GM12878 (cell line): ENCODE measurements around the gene ZSCAN22. TPM values are rescaled to one million over a fixed set of nuclear protein-coding genes. Genes with fewer than 3 reads are reported as not detected.
A peak's percentile ranks its signal among the peaks of the same experiment; 100 is the strongest.

Experiments used
- ATAC-seq: fragments of 200-7000 bp; cut with Tn5 transposase; 3 replicates; pipeline ENCODE4 v1.9.1; 2020; ENCODE audit warnings: mild to moderate bottlenecking, moderate library complexity
- BruUV-seq: library from RNA; stranded (reverse); fragments of 400-500 nt; replicated peaks from 2 replicates; lab custom pipeline; 2021; lab: Mats Ljungman, UMichigan
- CTCF ChIA-PET: fragments of 300-600 bp; sonication (Branson Sonifier 250); formaldehyde crosslinking; extraction: SDS; loops from one replicate; lab custom pipeline; 2021; ENCODE audit warnings: inconsistent platforms; lab: Yijun Ruan, JAX
- POLR2A ChIA-PET: fragments of 350-600 bp; formaldehyde crosslinking; extraction: SDS; loops from one replicate; lab custom pipeline; 2021; ENCODE audit warnings: inconsistent platforms; lab: Charles Lee
- RAD21 ChIA-PET: fragments of 300-600 bp; sonication (Branson Sonifier 250); formaldehyde crosslinking; loops from one replicate; lab custom pipeline; 2023; ENCODE audit warnings: antibody characterized with exemption; ENCODE audit not compliant: unreplicated experiment; lab: Charles Lee
- SMC1A ChIA-PET: fragments of 300-600 bp; sonication (Branson Sonifier 250); formaldehyde crosslinking; loops from one replicate; lab custom pipeline; 2023; ENCODE audit not compliant: unreplicated experiment, uncharacterized antibody; lab: Charles Lee
- DNase-seq: peaks from one replicate; pipeline ENCODE4 v3.0.0-alpha.2; 2011; ENCODE audit warnings: low read depth, low spot score
- FAIRE-seq: peaks from 3 replicates; lab custom pipeline; 2011; peaks lifted over from hg19 to GRCh38; lab: Jason Lieb, UNC
- H2AFZ ChIP-seq: 2 replicates; pipeline ENCODE4 v1.6.0; 2011; ENCODE audit warnings: low read depth, low read length, control low read depth; ENCODE audit not compliant: control insufficient read depth
- H3K27ac ChIP-seq: 2 replicates; pipeline ENCODE4 v1.5.1; 2011; ENCODE audit warnings: control low read depth; ENCODE audit not compliant: control insufficient read depth, insufficient read depth
- H3K27me3 ChIP-seq, 2 experiments: replicated peaks in 1 of 2; 2 replicates each; pipeline versions ENCODE4 v1.6.0 to v1.6.1; 2011; ENCODE audit warnings: low read length in 1 of 2; ENCODE audit not compliant: control insufficient read depth in 2 of 2, insufficient read depth in 2 of 2
- H3K36me3 ChIP-seq, 2 experiments: 2 replicates each; pipeline ENCODE4 v1.5.1; 2011; ENCODE audit warnings: low read length in 1 of 2; ENCODE audit not compliant: control insufficient read depth in 2 of 2, insufficient read depth in 2 of 2
- H3K4me1 ChIP-seq: 2 replicates; pipeline ENCODE4 v1.6.1; 2011; ENCODE audit warnings: mild to moderate bottlenecking, low read length, moderate library complexity, mixed read lengths; ENCODE audit not compliant: control insufficient read depth, insufficient read depth
- H3K4me2 ChIP-seq: 2 replicates; pipeline ENCODE4 v1.6.0; 2011; ENCODE audit warnings: control low read depth; ENCODE audit not compliant: control insufficient read depth, insufficient read depth
- H3K4me3 ChIP-seq: fragments of 200-600 bp; sonication (generic); 2 replicates; pipeline ENCODE4 v1.5.1; 2016
- H3K79me2 ChIP-seq: 2 replicates; pipeline ENCODE4 v1.6.0; 2011; ENCODE audit warnings: low read length; ENCODE audit not compliant: control insufficient read depth, insufficient read depth
- H3K9ac ChIP-seq: 2 replicates; pipeline ENCODE4 v1.8.0; 2011; ENCODE audit warnings: low read length, control low read depth, mixed read lengths; ENCODE audit not compliant: control insufficient read depth, insufficient read depth
- H3K9me3 ChIP-seq: replicated peaks from 3 replicates; pipeline ENCODE4 v1.5.1; 2011; ENCODE audit warnings: mild to moderate bottlenecking, low read length; ENCODE audit not compliant: control insufficient read depth, insufficient read depth
- H4K20me1 ChIP-seq: 2 replicates; pipeline ENCODE4 v1.6.0; 2011; ENCODE audit not compliant: control insufficient read depth, insufficient read depth
- EZH2 ChIP-seq: IDR thresholded peaks from 2 replicates; pipeline ENCODE4 v1.6.1; 2012; ENCODE audit warnings: low read depth, mild to moderate bottlenecking, control low read depth, inconsistent platforms, low read length, borderline replicate concordance; ENCODE audit not compliant: control insufficient read depth
- HDAC2 ChIP-seq: fragments of 200-600 bp; sonication (generic); IDR thresholded peaks from 2 replicates; pipeline ENCODE4 v1.6.1; 2017
- HDGF ChIP-seq: fragments of 450-650 bp; IDR thresholded peaks from 2 replicates; pipeline ENCODE4 v1.6.1; 2016; ENCODE audit warnings: antibody characterized with exemption
- IRF4 ChIP-seq: IDR thresholded peaks from 2 replicates; pipeline ENCODE4 v1.6.1; 2011; ENCODE audit warnings: low read depth, low read length
- JUND ChIP-seq: IDR thresholded peaks from 2 replicates; pipeline ENCODE4 v1.6.1; 2012; ENCODE audit warnings: low read depth, mild to moderate bottlenecking, low read length, improper control_type of control experiment, moderate library complexity
- MYC ChIP-seq: IDR thresholded peaks from 2 replicates; pipeline ENCODE4 v1.6.1; 2011; ENCODE audit warnings: mild to moderate bottlenecking, low read length, moderate library complexity, inconsistent platforms; ENCODE audit not compliant: insufficient read depth, insufficient replicate concordance, insufficient read length, severe bottlenecking
- NFYA ChIP-seq: IDR thresholded peaks from 2 replicates; pipeline ENCODE4 v1.6.1; 2011; ENCODE audit warnings: low read depth, mild to moderate bottlenecking, low read length, improper control_type of control experiment, borderline replicate concordance
- NR2F1 ChIP-seq: fragments of 450-650 bp; conservative IDR thresholded peaks from 2 replicates; pipeline ENCODE4 v1.6.1; 2017; ENCODE audit warnings: mild to moderate bottlenecking
- RFX5 ChIP-seq: IDR thresholded peaks from 2 replicates; pipeline ENCODE4 v1.6.1; 2011; ENCODE audit warnings: low read depth, low read length, improper control_type of control experiment
- SUPT20H ChIP-seq: IDR thresholded peaks from 2 replicates; pipeline ENCODE4 v1.6.1; 2011; ENCODE audit warnings: low read depth, mild to moderate bottlenecking, low read length, moderate library complexity, borderline replicate concordance; ENCODE audit not compliant: control insufficient read depth
- ZNF207 ChIP-seq: fragments of 450-650 bp; IDR thresholded peaks from 2 replicates; pipeline ENCODE4 v1.6.1; 2014; ENCODE audit warnings: antibody characterized with exemption, mild to moderate bottlenecking, borderline replicate concordance
- ZZZ3 ChIP-seq: IDR thresholded peaks from 2 replicates; pipeline ENCODE4 v1.6.1; 2011; ENCODE audit warnings: low read depth; ENCODE audit not compliant: control insufficient read depth, insufficient read length
- WGBS: methylation state at CpG from one replicate; pipeline ENCODE4 v1.1.6; 2016; ENCODE audit warnings: low lambda C conversion rate; ENCODE audit not compliant: insufficient replicate concordance, insufficient coverage; ENCODE audit errors: missing lambda C conversion rate; 5-methylcytosine and 5-hydroxymethylcytosine counted together
- in situ Hi-C: fragments of 300-500 bp; cut with MboI; formaldehyde crosslinking; loops from 9 replicates; pipeline ENCODE4 v1.14.3; 2018; ENCODE audit warnings: mixed read lengths
- intact Hi-C: fragments of 100-400 bp; cut with micrococcal nuclease; formaldehyde crosslinking; loops from one replicate; pipeline ENCODE4 v1.14.2; 2022; ENCODE audit not compliant: unreplicated experiment
- polyA plus RNA-seq, 11 experiments: library from polyadenylated mRNA; depleted of rRNA in 4 of 11; unstranded in 6 of 11; stranded (reverse) in 5 of 11; fragments of >200 nt; fragmentation: Nextera tagmentation in 4 of 11; fragmentation: Illumina TruSeq in 1 of 11; extraction: Ambion mirVana in 4 of 11; extraction: Trizol in 1 of 11; gene quantifications; 1 replicate in 1 of 11; 2 replicates in 10 of 11; pipeline versions ENCODE4 v1.2.1 to v1.2.3, GENCODE V29; 2011 to 2016; ENCODE audit warnings: inconsistent platforms in 2 of 11, missing spikeins in 2 of 11, low read depth in 1 of 11
- total RNA-seq, 4 experiments: library from RNA; depleted of rRNA in 3 of 4; stranded (reverse); fragments of >200 nt in 3 of 4; fragmentation: Illumina TruSeq in 1 of 4; extraction: Trizol in 1 of 4; gene quantifications; 2 replicates each; pipeline versions ENCODE4 v1.2.1 to v1.2.3, GENCODE V29; 2013 to 2021
- TF ChIP-seq, protein P1 (sequence below): fragments of 450-650 bp; IDR thresholded peaks from 2 replicates; pipeline ENCODE4 v1.6.1; 2017; ENCODE audit warnings: mild to moderate bottlenecking, moderate library complexity

The ZSCAN22 gene
- total and polyA plus RNA-seq, 10 of the 15 experiments (the other 5 are each of a cell fraction or from before 2014, with no cell fraction given) = 0.49 to 3.9 (median 2.6) TPM

DNA sequence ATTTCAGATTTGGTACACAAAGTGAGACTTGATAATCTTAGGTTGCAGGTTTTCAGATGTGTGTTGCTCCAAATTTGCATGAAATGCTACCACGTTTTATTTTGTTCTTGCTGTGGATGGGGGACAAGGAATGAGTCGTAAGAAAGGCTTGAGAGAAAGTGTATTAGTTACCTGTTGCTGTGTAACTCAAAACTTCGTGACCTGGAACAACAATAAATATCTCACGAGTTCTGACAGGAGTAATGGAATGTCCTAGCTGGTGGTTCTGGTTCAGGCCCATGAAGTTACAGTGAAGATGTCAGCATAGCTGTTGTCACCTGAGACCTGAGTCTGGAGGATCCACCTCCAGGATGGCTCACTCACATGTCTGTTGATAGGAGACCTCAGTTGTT is 46.9 kb upstream of the ZSCAN22 start:
- Histone ChIP-seq H3K27me3 (no peaks in the 10 kb centered on the region), H3K4me2 (peak overlapping the region; percentile 93), H3K4me1 (no peaks in the 10 kb centered on the region; the same call in 1 of the 2 replicates), H3K4me3 (peak overlapping the region; percentile 83), H3K79me2 (peaks cover 18% of the 10 kb centered on the region), H3K36me3 (no peaks in the 10 kb centered on the region; a peak in 1 of 4 replicates), H4K20me1 (no peaks in the 10 kb centered on the region), H3K9me3 (no peaks in the 10 kb centered on the region; the same call in 2 of the 3 replicates), H3K9ac (peak overlapping the region; percentile 84; the same call in 1 of the 2 replicates), H2AFZ (no peak overlapping the region; the same call in 1 of the 2 replicates), H3K27ac (no peak overlapping the region)
- FAIRE-seq (no peak), DNase-seq (no peak), ATAC-seq (no peak)
- ChIA-PET CTCF (no interaction called here), POLR2A (interaction anchor here (0.5 to 1.3 kb wide), 4 partner anchors 16 to 277 kb away, joined by 3 to 4 read pairs (median 4); partner anchors contain the start of genes ZNF274, ZNF544 and ZNF606), SMC1A (interaction anchor here (0.6 to 0.9 kb wide), 3 partner anchors 30 to 641 kb away, joined by 3 to 5 read pairs (median 3); no protein-coding TSS in a partner anchor), RAD21 (no interaction called here)
- TF ChIP-seq NFYA (no peak), RFX5 (no peak), ZZZ3 (no peak), ZNF207 (no peak), NR2F1 (no peak), HDAC2 (no peak), MYC (no peak), IRF4 (no peak)
- in situ Hi-C loops = loop anchor here (10.0 kb wide), 1 partner anchor 1865 kb away; no protein-coding TSS in a partner anchor
- intact Hi-C loops = loop anchor here (2.0 kb wide), 1 partner anchor 533 kb away; the partner anchor contains the start of gene ZNF776
- BruUV-seq = TSS peak; percentile 70
- WGBS = 53% methylated on average over 4 of the region's 4 CpGs

DNA sequence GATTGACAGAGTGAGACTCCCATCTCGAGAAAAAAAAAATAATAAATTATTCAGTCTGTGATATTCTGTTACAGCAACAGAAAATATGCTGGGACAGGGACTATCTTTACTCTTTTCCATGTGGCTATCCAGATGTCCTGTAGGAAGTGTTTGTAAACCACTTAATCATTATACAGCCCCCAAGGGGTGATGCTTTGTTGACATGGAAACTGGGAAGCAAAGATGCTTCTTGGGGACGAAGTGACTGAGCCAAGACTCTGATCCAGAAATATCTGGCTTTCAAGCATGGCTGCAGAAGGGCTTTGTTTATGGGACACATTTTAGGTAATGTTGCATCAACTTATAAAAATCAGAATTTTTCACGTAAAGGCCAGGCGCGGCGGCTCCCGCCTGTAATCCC is 42.6 kb upstream of the ZSCAN22 start:
- no peak for FAIRE-seq
- ATAC-seq = no peak
- Histone ChIP-seq H3K27me3 (no peaks in the 10 kb centered on the region), H3K9ac (no peak overlapping the region), H4K20me1 (no peaks in the 10 kb centered on the region), H3K79me2 (peaks cover 15% of the 10 kb centered on the region), H3K27ac (no peak overlapping the region), H3K4me2 (no peak overlapping the region), H3K9me3 (peaks cover 5% of the 10 kb centered on the region; the same call in 2 of the 3 replicates), H2AFZ (no peak overlapping the region), H3K36me3 (peaks cover 8 to 24% of the 10 kb centered on the region in 2 experiments), H3K4me3 (no peak overlapping the region), H3K4me1 (no peaks in the 10 kb centered on the region; the same call in 1 of the 2 replicates)
- no TSS peak for BruUV-seq
- in situ Hi-C loops = no loop called here
- DNase-seq = no peak
- ChIA-PET CTCF (no interaction called here), POLR2A (interaction anchor here (0.7 kb wide), 1 partner anchor 96 kb away, joined by 9 read pairs; no protein-coding TSS in a partner anchor), RAD21 (no interaction called here), SMC1A (no interaction called here)
- WGBS = 98% methylated on average over 7 of the region's 7 CpGs
- intact Hi-C loops = no loop called here
- TF ChIP-seq HDGF (no peak), SUPT20H (no peak), EZH2 (no peak), JUND (no peak)
- TF ChIP-seq, protein P1, sequence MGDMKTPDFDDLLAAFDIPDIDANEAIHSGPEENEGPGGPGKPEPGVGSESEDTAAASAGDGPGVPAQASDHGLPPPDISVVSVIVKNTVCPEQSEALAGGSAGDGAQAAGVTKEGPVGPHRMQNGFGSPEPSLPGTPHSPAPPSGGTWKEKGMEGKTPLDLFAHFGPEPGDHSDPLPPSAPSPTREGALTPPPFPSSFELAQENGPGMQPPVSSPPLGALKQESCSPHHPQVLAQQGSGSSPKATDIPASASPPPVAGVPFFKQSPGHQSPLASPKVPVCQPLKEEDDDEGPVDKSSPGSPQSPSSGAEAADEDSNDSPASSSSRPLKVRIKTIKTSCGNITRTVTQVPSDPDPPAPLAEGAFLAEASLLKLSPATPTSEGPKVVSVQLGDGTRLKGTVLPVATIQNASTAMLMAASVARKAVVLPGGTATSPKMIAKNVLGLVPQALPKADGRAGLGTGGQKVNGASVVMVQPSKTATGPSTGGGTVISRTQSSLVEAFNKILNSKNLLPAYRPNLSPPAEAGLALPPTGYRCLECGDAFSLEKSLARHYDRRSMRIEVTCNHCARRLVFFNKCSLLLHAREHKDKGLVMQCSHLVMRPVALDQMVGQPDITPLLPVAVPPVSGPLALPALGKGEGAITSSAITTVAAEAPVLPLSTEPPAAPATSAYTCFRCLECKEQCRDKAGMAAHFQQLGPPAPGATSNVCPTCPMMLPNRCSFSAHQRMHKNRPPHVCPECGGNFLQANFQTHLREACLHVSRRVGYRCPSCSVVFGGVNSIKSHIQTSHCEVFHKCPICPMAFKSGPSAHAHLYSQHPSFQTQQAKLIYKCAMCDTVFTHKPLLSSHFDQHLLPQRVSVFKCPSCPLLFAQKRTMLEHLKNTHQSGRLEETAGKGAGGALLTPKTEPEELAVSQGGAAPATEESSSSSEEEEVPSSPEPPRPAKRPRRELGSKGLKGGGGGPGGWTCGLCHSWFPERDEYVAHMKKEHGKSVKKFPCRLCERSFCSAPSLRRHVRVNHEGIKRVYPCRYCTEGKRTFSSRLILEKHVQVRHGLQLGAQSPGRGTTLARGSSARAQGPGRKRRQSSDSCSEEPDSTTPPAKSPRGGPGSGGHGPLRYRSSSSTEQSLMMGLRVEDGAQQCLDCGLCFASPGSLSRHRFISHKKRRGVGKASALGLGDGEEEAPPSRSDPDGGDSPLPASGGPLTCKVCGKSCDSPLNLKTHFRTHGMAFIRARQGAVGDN = no peak
